Activated CD4-positive, alpha-beta T cell treated with anti-CD3 and anti-CD28 coated beads, Interleukin-2, Interleukin-4, amounts not matched to agents 100 ng/mL and 50 ng/mL, durations not matched to agents 16 hours and 8 hours (primary cell): ENCODE measurements around the gene PAX7.

Experiments used
- DNase-seq: peaks from one replicate; pipeline ENCODE4 v3.0.0-alpha.2; 2020; ENCODE audit warnings: low spot score

The PAX7 gene

DNA sequence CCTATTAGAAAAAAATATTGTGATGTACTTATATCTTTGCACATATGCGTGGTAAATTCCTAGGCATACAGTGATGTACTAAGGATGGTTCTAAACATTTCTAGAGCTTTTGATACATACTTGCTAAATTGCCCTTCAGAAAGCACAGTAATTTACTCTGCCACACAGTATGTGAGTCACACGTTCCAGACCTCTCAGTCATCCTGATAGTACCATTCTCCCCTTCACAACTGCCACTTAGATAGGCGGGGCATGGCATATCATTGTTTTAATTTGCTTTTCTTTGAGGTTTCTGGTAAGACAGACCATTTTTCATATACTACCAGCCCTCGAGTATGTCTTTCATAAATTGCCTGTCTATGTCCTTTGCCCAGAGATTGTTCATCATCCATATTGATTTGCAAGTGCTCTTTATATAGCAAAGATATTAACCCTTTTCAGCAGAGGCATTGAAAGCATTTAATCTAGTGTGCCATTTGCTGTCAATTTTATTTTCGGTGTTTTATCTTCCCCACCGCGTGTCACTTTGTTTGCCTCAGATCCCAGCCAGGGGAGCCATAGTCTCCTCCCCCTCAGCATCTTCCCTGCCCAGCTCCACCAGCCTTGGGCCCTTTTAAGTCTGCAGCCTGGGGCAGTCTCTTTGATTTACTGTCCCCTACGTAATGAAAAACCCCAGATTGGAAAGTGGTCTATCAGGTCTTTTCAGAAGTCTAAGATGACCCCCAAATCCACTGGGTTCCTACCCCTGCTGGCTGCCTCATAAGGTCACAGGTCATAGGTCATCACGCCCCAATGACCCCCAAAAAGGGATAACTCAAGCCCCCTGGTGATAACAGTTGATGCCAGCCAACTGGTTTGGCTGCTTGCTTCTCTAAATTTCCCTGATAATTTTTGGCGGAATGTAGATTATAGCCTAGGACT is 11.8 kb upstream of the PAX7 start:
- DNase-seq = peak; percentile 51

DNA sequence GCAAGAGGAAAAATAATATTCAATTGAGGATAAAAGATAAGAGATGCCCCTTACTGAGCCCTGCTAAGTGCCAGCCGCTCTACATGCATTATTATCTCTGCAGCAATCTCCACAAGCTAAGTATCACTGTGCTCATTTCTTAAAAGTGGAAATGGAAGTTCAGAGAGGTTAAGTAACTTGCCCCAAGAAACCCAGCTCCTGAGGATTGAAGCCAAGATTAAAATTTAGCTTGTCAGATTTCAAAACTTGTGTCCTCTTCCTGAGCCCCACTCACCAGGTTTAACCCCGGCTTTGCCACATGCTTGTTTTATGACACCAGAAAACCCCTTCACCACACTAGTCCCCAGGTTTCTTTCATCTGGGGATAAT is 11.2 kb upstream of the PAX7 start:
- no peak for DNase-seq

GRCh38 chr1:18628511-18628910 is 2.1 kb upstream of the PAX7 start:
- no peak for DNase-seq

GRCh38 chr1:18629659-18630510 is 761 bp upstream of the PAX7 start:
- DNase-seq = no peak

DNA sequence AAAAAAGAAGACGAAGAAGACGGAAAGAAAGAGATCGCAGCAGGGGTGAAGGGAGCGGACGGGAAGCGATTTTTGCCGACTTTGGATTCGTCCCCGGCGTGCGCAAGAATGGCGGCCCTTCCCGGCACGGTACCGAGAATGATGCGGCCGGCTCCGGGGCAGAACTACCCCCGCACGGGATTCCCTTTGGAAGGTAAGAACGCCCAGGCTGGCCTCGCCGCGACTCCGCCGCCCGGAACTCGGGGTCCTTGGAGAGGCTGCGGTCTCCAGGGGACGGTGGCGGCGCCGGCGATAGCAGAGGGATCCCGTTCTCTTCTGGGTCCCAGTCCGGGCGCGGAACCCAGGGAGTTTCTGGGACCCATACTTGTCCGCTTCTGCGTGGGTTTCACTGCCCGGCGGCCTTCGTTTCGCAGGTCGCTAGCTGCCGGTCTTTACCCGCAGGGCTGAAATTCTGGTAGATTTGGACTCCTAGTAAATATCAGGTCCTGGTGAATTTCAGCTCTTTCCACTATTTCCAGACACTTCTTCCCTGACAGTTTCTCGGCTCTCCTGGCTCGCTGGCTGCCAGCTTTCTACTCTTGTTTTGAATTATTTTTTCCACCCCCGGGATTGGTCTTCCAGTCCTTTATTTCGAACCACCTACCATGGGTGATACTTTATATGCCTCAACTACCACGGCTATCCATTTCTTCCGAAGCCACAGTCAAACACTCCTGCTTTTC is 1.0 kb downstream of the PAX7 start:
- DNase-seq = no peak

- DNase-seq = no peak
These were observed 1.6 kb downstream of the PAX7 start for GRCh38 chr1:18632218-18632588.

DNA sequence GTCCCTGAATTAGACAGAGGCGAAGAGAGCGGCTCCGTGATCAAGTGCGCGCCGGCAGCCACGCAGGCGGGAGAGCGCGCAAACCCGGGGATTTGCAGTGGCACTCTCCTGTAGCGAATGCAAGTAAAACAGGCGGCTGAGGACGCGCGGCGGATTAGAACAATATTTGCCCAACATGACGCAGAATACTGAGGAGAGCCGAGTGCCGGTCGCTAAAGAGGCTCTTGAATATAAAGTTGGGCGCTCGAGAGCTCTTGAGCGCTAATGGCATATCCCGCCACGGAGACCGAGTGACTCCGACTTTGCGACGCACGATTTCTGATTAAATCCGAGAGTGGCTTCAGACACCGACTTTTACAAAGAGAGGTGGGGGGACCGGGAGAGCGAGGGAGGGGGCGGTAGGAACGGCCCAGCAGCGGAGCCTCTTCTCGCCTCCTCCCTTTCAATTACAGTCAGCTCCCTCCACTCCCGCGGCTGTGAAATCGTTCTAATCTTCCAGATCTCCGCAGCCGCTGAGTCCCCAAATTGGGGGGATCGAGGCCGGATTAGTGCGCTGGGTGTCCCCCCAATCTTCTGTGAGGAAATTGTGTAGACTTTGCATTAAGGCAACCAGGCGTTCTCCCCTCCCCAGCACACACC is 2.3 kb downstream of the PAX7 start:
- DNase-seq = no peak

DNA sequence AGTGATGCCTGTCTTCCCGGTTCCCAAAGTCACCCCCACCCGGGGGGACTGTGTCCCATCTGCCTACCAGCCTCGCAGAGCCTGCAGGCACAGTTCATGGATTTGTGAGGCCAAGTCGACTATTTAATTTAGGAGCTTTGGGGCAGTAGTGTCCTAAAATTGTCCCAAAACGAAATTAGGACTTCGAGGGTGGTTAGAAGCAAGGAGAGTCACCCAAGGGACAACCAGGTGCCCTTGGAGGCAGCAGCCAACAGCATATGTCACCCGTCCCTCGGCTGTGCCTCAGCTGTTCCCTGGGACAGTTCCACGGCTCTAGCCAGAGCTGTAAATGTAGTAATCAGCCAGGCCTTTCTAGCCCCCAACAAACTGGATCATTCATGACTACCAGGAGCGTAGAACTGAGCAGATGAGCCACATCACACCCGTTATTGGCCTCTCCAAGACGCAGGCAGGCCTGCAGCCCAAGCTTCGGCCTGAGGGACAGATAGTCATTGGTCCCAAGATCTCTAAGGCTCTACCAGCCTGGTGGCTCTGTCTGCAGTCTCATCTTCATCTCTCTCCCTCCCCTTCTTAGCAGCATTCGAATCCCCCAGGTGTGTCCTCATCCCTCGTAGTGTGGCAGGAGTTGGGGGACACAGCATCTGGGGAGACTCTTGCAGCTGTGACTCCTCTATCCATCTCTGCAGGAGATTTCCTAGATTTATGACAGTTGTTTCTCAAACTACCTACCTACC is 2.9 kb downstream of the PAX7 start:
- DNase-seq = no peak

DNA sequence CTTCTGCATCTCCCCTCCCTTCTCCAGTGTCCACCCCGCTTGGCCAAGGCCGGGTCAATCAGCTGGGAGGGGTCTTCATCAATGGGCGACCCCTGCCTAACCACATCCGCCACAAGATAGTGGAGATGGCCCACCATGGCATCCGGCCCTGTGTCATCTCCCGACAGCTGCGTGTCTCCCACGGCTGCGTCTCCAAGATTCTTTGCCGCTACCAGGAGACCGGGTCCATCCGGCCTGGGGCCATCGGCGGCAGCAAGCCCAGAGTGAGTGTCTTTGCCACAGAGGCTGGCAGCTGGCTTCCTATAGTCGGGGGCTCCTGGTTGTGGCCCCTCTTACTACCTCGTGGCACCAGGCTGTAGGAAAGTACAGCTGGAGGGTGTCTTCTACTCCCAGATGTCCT is 3.6 kb downstream of the PAX7 start:
- no peak for DNase-seq

GRCh38 chr1:18635070-18635577 is 4.5 kb downstream of the PAX7 start:
- no peak for DNase-seq

DNA sequence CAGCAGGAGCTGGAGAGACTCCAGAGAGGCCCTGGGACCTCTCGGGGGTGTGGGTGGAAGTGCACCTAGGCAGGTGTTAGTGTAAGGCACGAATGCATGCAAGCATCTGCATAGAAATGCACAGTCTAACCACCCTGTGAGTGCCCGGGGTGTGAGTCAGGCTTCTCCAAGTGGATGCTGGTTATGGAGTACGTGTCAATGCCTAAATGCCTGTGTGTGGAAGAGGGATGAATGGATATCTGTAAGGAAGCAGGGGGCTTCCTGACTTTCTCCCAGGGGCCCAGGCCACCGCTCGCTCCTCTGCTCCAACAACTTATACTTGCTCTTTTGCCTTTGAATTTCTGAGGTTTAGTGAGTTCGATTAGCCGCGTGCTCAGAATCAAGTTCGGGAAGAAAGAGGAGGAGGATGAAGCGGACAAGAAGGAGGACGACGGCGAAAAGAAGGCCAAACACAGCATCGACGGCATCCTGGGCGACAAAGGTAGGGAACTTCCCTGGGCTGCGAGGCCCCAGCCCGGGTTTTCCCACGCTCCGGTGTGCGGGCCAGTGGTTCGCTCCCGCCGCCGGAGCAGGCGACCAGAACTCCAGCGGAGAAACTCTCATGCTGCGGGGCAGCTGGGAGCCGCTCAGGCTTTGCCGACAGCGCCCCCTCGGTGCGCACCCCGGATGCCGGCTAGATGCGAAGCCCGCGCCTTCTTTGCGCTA is 5.4 kb downstream of the PAX7 start:
- no peak for DNase-seq

GRCh38 chr1:18636596-18637508 is 6.2 kb downstream of the PAX7 start:
- DNase-seq = no peak

DNA sequence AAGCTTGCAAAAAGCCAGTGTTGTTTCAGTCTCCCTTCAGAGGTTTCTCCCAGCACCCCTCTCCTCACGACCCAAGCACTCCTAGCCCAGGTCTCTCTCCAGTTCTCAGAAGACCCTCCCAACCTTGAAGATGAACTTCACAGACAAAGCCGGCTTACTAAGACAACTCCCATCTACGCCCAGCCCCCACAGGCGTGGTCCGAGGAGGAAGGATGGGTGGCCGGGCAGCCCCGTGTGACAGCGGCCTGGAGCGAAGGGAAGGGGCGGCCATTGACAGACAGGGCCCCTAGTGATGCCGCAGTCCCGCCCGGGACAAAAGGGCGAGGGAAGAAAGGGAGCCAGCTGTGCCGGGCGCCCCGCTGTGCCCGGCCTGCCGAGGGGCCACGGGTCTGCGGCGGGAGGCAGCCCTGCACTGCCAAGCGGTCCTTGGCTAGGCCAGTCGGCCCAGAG is 6.9 kb downstream of the PAX7 start:
- DNase-seq = no peak

GRCh38 chr1:18637962-18638834 is 7.6 kb downstream of the PAX7 start:
- DNase-seq = no peak

DNA sequence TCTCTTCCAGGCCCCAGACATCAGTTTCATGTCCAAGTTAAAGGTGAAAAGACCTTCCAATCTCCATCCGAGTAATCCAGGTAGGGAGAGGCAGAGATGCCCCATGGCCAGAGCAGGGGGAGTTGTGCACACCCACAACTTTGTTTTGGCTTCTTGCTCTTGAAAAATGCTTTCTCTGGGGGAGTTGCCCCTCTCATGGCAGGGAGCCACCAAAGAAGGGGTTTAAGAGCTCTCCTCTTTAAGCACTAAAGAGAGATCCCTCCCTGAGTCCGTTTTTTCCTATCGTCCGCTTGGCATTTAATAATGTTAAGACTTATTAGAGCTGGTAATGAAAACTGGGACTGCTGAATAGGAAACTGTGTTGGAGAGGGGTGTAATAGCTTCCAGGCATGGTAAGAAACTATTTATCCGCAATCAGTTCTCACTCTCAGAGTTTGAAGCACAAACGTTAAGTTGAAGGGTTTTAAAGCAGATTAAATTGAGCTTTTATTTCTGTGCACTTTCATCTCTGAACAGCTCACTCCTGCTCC is 8.3 kb downstream of the PAX7 start:
- no peak for DNase-seq

DNA sequence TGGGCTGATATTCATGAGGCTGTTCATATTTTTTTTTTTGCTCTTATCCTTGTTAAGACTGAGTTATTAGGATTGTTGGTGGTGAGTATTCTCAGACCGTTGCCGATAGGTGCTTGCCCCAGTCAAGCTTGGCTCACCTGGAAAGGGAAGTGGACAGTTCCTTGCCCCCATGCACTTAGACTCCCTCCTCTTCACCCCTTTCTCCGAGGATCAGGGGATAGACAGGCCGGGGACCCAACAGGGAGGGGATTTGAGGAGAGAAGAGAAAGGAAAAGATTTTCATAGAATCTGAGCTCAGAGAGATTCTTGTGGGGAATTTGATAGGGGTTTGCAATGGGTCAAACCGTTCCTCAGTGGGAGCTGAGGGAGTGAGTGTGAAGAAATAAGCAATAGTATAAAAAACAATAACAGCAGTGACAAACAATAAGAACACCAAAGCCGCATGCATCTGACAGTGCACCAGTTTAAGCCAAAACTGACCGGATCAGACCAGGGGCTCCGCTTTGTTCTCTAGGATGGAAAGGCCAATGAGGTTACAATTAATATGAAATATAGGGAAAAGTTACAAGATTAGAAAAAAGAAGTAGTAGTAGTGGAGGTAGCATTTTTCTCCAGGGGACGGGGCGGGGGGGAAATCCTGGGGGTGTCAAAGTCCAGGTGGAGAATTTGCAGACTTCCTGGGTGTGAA is 8.9 kb downstream of the PAX7 start:
- DNase-seq = no peak

GRCh38 chr1:18640228-18641004 is 9.8 kb downstream of the PAX7 start:
- no peak for DNase-seq
